Measurements from ENCODE around the gene NUDT4.
"Not testable (repeated sequence)": the region's sequence is repeated elsewhere in the genome, so short reads cannot be mapped to it uniquely, and the experiment has no call there.

NUDT4 gene

GRCh38 chr12:93402333-93403311 is 24.9 kb downstream of the NUDT4 start:
- DNase-seq: no peak

DNA sequence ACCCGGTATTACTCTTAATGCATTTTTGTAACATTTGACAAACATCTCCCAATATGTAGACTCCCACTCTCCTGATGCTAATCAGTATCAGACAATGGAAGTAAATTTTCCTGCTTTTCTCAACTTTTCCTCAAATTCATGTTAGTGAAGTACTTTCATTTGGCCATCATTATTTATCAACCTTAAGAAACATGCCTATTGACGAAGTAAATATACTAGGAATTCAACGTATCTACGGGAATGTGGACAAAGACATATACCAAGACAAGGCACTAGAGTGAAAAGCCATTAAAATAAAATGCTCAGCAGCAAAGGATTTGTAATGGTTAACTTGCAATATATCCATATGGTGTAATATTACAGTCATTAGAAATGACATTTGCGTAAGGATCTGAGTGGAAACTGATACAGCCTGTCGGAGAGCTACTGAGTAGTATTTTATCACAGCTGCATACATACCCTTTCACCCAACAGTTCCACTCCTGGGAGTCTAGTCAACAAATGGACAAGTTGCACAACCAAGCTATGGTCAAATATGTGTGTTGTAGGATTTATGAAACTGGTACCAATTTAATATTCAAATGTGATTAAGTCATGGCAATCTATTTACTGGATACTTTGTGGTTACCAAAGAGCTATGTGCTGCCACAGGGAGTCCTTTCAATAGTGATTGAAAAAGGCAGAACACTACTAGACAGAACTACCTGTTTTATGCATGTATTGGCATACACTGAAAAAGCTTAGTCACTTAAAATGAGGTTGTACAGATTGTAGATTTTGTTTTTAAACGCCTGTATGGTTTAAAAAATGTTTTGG is 26.5 kb downstream of the NUDT4 start:
- DNase-seq: no peak

DNA sequence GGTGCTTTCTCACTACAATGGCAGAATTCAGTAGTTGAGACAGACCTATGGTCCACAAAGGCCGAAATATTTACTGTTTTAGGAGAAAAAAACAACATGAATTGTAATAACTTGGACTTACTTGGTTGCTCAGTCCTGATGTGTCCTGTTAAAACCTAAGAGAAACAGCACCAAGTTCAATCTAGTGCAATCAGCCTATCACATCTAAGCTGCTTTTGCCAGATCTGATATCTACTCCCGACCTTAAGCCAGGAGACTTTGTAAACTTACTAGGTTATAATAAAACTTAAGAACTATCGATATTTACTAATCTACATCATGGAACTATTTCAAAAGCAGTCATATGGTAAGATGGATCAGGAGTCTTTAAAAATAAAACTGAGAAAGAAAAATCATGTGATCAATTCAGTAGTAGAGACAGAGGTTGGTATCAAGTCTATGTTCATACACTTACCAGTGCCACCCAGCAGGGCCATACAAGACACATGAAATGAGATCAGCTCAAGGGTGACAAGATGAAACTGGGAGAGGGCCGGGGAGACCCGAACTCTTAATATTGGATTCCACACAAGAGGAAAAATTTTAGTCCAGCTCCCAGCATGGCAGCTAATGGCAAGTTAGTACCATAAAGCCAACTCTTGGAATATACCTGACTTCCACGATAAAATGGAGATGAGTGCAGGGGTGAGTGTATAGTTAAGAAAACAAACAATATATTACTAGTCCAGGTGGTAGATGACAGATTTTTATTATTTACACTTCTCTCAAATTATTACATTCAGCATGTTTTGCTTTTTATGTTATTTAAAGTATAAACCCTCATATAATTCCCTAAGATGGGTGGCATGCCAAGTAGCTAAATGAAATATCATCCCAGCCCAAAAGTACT is 27.5 kb downstream of the NUDT4 start:
- no peak for DNase-seq

- no peak for DNase-seq
These were observed 29.6 kb downstream of the NUDT4 start for GRCh38 chr12:93407054-93407962.

DNA sequence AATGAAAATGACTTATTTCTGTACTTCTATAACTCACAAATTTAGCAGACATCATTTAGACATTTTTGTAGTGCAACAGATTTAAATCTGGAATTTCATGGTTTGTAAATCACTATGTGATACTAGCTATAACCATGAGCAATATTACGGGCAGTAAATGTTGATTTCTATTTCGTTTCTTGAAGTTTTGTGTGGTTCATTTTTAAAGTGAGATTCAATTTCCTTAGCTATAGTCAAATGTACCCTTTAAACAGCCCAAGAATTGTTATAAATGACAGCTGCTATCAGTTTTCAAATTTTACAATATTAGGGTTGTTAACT is 30.2 kb downstream of the NUDT4 start:
- no peak for DNase-seq

DNA sequence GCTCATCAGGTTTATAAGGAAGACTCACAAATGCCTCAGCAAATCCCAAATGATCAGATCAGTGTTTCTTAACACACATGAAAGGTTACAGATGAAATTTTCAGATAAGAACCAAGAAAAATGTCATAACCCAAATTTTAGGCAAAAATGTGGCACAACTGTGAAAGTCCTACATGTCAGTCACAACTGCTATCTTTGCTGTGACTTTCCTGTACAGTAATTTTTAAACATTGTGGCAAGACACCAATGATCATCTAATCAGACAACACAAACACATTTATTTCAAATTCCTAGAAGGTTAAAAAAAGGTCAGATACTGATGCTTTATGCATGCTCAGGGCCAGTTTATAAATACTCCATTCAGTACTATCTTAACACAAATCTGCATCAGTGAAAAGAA is 31.1 kb downstream of the NUDT4 start:
- DNase-seq: no peak

DNA sequence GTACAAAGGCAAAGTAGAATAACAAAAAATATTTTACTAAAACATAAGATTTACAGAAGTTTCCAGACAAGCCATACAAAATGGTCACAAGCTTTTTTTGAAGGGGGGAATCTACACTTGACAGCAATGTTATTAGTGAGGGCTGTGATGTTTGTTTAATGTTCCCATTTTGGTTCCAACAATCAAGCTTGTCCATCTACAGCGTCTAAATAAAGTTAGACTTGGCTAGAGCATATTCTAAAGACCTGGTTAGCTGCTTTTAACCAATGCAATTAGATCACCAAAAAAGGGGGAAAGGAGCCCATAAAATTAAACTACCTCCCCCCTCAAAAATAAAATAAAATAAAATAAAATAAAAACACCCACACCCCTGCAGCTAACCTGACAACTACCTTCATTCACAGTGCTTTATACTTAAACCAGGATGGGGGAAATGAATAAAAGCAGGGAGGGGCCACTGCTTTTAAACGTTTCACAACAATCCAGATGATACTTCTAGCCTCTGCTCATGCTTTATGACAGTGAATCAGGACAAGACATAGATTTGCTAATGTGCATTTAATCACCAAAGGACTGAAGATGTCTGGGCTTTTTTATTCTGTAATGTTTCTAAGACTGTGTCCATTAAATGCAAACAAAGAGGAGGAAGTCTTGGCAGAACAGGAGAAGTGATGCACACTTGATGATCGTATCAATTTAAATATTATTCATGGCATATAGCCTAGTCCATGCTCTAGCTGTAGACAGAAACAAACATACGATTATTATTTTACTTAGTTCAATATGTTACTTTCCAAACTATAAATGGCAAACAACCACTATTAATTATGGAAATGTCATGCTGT is 31.8 kb downstream of the NUDT4 start:
- DNase-seq: not testable (repeated sequence)

- not testable (repeated sequence) for DNase-seq
These were observed 33.3 kb downstream of the NUDT4 start for GRCh38 chr12:93411060-93411459.

- not testable (repeated sequence) for DNase-seq
These were observed 34.7 kb downstream of the NUDT4 start for GRCh38 chr12:93412396-93412795.

- no peak for DNase-seq
These were observed 35.3 kb downstream of the NUDT4 start for GRCh38 chr12:93413064-93413463.

GRCh38 chr12:93415723-93416464 is 38.2 kb downstream of the NUDT4 start:
- DNase-seq: no peak

DNA sequence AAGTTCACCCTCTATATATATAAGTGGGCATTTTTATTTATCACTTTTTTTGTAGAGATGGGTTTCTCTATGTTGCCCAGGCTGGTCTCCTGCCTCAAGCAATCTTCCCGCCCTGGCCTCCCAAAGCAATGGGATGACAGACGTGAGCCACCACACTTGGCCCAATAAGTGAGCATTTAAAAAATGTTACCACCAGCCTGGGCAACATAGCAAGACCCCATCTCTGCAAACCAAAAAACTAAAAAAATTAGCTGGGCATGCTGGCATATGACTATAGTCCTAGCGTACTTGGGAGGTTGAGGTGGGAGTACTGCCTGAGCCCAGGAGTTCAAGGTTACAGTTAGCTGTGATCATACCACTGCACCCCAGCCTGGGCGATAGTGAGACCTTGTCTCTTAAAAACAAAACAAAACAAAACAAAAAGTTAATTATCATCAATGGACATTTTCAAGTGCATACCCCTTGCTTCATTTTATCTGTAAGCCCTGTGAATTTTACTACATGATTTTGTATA is 40.3 kb downstream of the NUDT4 start:
- no peak for DNase-seq

GRCh38 chr12:93419388-93420034 is 41.8 kb downstream of the NUDT4 start:
- DNase-seq: no peak

DNA sequence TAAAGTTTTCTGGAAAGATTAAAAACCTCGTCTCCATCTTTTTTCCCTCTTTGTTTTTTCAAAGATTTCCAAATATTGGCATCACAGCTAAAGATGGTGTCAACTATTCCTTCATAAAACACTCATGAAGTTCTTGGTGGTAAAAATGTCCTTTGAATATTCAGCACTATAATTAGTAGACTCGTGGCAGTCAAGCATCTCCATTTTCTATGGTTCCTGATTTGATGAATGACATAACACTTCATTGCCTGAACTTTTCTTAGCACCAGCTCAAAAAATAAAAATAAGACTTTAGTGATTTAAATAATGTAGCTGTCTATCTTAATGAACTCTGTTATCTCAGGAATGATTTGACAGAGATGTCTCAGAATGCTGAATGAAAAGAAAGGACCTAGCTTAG is 44.3 kb downstream of the NUDT4 start:
- no peak for DNase-seq

DNA sequence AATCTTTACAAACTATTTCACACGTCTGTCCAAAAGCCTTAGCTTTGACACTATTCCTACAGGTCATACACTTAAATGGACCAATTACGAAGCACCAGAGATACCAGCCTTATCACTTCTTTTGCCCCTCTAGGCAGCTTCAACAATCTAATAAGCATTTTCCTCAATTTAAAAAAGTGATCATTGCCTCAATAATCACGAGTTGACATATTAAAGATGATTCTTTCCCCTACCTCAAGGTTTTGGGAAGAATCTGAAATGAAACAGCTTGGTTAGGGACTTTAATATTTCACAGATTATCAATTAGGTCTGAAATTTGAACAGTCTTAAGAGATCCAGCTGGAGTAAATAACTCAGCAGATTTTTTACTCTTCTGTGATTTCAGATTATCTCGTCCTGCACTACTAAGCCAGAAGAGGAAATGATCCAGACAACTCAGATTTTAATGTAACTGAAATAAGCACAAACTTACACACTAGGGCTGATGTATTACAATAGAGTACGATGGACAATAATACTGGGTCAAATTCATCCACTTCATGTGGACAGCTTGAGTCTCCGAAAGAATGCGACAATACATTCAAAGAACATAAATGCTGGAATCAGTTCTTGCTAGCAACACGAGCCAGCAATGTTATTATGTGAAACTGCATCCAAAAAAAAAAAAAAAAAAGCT is 48.1 kb downstream of the NUDT4 start:
- DNase-seq: no peak

DNA sequence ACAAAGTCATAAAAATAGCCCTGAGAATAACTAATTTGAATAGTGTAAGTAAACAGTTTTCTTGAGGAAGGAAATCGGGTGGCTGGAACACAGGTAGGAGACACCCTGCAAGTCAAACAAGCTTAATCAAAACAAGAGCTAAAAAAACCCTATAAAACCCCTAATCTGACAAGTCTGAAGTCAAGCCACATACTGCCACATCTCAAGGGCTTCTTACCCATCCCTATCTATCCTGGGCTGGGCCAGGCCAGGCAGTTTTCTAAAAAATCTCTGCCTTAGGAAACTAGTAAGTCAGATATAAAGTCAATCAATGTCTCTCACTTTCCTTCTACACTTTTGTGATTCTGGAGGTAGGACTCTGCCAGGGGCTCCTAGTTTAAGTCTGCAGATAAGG is 48.7 kb downstream of the NUDT4 start:
- DNase-seq: no peak

DNA sequence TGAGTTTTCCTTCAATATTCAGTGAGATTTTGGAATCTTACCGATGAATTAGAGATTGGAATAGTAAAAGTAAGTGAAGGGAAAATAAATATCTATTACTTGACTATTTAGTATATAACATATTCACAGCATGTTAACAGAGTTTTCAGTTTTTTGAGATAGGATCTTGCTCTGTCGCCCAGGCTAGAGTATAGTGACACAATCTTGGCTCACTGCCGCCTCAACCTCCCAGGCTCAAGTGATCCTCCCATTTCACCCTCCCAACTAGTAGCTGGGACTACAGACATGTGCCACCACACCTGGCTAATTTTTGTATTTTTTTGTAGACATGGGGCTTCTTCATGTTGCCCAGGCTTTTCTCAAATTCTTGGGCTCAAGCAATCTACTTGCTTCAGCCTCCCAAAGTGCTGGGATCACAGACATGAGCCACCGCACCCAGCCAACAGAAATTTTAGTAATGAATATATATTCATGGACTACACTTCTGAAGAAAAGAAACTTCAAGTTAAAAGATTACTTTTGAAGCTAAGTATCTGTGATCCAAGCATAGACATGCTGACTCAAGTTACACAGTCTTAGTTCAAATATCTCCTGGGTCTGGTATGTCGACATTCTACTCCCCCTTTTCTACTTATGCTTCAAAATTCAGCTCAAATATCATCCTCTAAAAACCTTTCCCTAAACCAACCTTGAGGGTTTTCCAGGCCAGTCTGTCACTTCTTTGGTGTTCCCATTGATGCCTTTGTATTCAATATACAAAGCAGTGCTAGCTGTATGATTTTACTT is 50.2 kb downstream of the NUDT4 start:
- no peak for DNase-seq

- no peak for DNase-seq
These were observed 51.7 kb downstream of the NUDT4 start for GRCh38 chr12:93429448-93429847.

All from T1000 (cell line).